Frontal cortex (tissue), 4 donors: ENCODE measurements around the gene NUDT13. TPM values are rescaled to one million over a fixed set of nuclear protein-coding genes. Genes with fewer than 3 reads are reported as not detected.

Experiments
- DNase-seq, 2 donors: peaks; one replicate each; pipeline ENCODE4 v3.0.0; 2012; ENCODE audit warnings: low spot score in 2 of 2
- FAIRE-seq: peaks from 2 replicates; lab custom pipeline; 2012; peaks lifted over from hg19 to GRCh38; lab: Jason Lieb, UNC
- total RNA-seq: library from RNA; depleted of rRNA; stranded (reverse); fragments of >200 nt; gene quantifications from one replicate; pipeline ENCODE4 v1.2.3, GENCODE V29; 2014
- donor health status: control.
- donor health status: control.
- donor health status: control.

Gene NUDT13
- 0.41 TPM for total RNA-seq

DNA sequence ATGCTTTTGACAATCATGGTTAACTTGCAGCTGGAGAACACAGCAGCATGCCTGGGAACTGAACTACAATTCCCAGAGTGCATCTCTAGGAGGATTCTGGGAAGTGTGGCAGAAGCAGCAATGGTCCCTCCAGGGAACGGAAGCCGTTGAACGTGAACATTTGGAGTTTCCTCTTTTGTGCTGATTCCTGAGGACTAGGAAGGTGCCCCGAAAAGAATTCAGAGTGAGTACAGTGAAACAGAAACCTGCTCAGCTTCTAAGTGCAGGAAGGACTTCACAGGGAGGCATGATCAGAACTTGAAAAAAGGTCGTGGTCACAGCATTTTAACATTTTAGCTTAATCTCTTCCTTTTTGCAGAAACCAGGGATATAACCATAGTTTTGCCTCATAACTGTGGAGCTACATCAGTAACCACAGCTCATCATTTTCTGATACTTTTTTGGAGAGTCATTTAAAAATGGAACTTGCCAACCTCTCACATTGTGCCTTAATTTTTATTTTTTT, at the start of gene NUDT13:
TSS of gene NUDT13 (plus strand) at position 111 of the 505 bp plus-strand sequence. CDS start 3,911 bp downstream, outside the sequence.
- FAIRE-seq, result no peak
- DNase-seq, result peak; percentile 53 to 64

DNA sequence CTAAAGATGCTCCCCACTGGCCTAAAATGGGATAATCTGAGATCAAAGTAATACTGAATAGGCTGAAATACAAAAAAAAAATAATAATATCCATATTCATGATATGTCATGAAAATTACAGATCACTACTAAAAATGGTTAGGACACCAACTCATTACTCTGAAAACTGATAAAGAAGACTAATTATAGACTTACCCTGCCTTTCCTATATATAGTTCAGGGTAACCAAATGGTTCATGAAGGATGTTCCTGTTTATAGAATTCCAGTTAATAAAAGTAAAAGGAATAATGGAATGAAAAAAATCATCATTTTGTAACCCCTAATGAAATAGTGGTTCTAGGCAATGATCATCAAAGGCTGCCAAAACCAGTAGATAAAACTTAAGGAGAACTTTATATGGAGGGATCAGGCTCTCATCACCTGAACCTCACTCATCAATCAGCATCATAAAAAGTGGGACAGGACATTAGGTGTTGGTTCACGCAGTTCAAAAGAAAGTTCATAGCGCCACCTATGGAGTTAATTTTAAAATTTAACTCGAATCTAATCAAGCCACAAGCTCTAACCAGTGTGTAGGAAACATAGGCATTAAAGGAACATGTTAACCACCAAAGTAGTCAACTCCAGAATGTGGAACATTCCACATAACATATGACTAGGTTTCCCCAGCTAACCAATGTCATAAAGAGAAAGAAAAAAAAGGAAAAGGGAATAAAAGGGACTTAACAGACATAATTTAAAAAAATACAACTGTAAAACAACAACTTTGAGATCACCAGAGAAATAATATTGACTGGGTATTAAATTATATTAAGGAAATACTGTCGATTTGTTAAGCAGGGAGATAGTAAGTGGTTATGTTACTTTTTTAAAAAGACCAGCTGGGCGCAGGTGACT, 49.3 kb upstream of the NUDT13 start:
- peak in 1 of 2 donors; percentile 15 for DNase-seq
- FAIRE-seq, result no peak

DNA sequence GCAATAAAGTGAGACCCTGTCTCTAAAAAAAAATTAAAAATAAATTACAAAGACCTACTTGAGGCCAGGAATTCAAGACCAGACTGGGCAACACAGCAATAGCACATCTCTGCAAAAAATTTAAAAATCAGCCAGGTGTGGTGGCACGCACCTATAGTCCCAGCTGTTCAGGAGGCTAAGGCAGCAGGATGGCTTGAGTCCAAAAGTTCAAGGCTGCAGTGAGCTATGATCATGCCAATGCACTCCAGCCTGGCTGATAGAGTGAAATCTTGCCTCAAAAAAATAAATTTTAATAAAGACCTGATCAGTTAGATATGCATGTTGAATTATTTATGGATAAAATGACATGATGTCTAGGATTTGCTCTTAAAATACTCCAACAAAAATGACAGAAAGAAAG, 48.5 kb upstream of the NUDT13 start:
- FAIRE-seq, result no peak
- no peak for DNase-seq

DNA sequence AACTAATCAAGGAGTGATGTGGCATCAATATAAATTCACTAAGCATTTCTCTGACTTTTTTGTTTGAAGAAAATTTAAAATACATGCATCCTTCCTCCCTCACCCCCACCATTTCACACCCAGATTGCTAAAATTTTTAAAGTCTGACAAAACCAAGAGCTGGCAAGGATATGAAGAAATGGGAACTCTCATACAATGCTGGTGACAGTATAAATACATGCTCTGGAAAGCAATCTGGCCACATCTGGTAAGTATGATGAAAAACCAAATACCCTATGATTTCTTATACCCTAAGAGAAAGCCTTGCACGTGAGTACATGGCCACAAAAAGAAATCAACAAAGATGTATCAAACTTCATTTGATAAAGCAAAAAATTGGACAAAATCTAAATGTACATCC, 44.8 kb upstream of the NUDT13 start:
- FAIRE-seq (no peak), DNase-seq (no peak)

DNA sequence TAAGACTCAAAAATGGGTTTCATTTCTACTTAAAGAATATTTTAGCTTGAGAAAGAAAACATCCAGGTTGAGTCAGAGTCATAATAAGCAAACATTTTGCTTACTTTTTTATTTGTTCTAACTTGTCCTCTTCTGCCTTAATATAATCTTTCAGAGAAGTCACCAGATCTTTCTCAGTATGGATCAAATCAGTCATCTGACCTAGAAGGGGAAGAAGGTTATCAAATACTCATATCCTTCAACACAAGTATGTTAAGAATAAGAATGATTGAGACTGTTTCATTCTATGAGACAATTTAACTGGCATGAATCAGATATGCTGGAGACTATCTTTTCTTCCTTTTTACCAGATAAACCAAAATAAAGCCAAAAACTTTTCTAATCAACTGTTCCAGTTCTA, 36.6 kb upstream of the NUDT13 start:
- DNase-seq (no peak), FAIRE-seq (no peak)

DNA sequence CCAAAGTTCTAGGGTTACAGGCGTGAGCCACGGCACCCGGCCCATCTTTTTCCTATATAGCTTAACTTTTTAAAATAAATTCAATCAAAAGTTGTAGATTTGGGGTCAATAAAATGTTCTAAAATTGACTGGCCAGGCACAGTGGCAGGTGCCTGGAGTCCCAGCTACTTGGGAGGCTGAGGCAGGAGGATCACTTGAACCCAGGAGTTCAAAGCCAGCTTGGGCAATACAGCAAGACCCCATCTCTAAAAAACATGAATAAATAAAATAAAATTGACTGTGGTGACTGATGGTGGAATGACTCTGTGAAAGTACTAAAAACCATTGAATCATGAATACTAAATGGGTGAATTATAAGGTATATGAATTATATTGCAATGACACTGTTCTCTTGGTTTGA, 34.4 kb upstream of the NUDT13 start:
- FAIRE-seq, result no peak
- DNase-seq, result no peak

DNA sequence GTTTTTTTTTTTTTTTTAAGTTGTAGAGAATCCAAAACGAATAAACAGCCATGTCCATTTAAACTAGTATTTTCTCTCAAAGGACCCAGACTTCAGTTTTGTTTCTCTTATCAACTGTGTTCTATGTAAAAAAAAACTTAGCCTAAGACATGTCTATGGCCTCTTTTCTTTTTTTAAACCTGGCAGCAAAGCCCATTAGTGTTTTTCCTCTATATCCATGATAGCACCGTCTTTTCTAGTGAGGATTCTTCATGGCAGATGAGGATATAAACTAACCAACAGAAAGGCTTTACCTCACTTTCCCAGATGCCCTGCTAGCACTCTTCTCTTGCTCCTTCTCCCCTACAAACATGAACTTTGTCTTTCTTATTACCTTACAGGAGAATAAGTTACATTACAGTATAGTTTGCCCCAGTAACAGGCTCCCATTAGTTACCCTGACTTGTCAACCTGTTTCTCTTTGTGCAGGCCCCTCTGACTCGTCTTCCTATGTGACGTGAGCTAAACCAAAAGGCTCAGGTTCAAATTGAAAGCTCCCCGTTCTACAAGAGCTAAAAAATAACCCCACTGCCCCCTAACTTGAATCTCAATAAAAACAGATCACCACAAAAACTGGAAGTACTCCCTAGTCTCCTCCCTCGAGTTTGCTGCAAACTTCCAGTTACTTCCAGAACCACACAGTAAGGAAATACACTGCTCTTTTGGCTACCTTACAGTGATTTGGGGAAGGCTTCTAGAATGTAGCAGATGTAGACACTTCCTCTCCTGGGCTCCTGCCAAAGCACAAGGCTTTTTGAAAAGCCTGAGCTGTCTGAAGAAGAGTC, 33.7 kb upstream of the NUDT13 start:
- FAIRE-seq, result no peak
- peak in 1 of 2 donors; percentile 29 for DNase-seq

DNA sequence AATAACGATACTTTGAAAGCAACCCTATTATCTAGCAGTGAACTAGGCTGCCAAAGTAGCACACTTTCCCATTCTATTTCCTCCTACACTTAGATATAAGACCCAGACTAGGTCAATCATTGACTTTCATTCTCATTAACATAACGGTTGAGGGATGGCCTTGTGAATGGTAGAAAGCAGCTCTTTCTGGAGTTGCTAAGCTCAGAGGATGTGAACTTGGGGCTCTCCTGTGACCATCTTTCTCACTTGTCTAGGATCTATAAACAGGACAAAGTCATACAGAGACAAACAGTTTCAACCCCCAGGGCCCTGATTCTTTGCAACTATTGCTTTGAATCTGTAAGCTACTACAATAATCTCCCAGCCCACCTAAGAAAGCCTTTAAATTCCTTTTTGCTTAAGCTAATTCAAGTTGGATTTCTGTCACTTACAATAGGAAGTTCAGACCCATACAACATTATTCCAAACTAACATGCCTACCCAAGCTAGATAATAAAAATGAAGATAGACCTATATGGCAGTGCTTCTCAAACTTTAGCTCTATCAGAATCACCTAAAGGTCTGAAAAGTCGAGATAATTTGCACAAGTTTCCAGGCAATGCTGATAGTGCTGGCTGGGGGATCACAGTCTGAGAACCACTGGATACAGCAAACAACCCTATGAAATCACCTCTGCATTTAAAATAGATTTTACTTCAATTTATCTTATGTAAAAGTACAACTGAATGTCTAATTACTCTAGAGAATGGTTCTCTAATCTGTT, 30.3 kb upstream of the NUDT13 start:
- FAIRE-seq, result no peak
- no peak for DNase-seq

DNA sequence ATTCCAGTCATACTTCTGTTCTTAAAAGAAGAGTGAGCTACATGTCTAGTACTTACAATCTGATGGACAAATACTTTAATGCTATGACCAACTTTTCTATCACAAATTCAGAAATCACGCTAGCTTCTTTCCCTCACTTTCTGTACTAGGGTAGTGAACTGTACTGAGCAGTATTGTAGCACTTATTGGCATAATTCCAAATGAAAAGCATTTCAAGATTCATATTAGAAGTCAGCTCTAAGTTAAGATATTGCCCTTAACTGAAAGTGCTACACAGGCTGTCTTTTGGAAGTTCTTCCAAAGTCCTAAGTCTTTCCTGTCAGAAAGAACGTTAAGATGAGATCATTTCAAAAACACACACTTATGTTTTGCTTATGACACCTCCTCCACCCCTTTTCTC, 27.0 kb upstream of the NUDT13 start:
- DNase-seq, result no peak
- no peak for FAIRE-seq

DNA sequence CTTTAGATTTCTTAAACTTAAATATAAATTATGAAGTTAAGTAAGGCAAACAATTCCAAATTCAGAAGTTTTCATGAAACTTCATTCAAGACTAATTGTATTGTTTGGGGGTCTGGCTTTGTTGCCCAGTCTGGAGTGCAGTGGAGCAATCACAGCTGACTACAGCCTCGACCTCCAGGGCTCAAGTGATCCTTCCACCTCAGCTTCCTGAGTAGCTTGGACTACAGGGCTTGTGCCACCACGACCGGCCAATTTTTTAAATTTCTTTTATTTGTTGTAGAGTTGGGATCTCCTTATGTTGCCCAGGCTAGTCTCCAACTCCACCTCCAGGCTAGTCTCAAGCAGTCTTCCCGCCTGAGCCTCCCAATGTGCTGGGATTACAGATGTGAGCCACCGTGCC, 26.0 kb upstream of the NUDT13 start:
- FAIRE-seq (no peak), DNase-seq (no peak)

DNA sequence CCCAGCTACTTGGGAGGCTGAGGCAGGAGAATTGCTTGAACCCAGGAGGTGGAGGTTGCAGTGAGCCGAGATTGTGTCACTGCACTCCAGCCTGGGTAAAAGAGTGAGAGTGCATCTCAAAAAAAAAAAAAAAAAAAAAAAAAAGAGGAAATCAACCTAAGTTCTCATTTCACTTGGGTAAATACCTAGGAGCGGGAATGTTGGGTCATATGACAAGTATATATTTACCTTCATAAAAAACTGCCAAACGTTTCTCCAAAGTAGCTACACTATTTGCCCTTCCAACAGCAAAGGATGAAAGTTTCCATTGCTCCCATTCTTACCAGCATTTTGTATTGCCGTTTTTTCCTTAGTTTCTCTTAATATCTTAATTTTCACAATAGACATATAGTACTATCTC, 23.4 kb upstream of the NUDT13 start:
- no peak for DNase-seq
- no peak for FAIRE-seq

DNA sequence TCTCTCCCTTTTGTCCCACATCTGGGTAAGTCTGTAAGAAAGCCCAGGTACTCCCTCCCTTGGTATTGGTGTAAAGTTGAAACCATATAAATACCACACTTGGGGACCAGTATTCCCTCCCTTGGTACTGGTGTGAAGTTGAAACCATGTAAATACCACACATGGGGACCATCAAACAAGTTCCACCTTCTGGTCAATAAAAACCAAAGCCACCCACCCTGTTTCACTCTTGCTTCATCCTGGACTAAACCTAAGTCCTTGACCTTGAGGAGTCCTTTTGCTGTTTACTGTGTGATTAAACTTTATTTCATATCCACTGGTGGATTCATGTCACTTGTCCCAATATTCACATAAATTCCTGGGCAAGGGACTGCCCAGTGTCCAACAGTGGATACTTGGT, 22.0 kb upstream of the NUDT13 start:
- FAIRE-seq, result no peak
- no peak for DNase-seq

DNA sequence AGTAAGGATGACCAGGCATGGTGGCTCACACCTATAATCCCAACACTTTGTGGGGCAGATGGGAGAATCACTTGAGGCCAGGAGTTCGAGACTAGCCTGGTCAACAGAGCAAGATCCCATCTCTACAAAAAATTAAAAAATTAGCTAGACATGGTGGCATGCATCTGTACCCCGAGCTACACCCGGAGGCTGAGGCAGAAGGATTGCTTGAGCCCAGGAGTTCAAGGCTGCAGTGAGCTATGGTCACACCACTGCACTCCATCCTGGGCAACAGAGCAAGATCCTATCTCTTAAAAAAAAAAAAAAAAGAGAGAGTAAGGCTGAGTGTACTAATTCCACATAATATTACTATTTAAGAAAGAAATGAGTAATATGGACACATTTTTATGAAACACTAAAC, 17.4 kb upstream of the NUDT13 start:
- DNase-seq, result no peak
- FAIRE-seq, result no peak

DNA sequence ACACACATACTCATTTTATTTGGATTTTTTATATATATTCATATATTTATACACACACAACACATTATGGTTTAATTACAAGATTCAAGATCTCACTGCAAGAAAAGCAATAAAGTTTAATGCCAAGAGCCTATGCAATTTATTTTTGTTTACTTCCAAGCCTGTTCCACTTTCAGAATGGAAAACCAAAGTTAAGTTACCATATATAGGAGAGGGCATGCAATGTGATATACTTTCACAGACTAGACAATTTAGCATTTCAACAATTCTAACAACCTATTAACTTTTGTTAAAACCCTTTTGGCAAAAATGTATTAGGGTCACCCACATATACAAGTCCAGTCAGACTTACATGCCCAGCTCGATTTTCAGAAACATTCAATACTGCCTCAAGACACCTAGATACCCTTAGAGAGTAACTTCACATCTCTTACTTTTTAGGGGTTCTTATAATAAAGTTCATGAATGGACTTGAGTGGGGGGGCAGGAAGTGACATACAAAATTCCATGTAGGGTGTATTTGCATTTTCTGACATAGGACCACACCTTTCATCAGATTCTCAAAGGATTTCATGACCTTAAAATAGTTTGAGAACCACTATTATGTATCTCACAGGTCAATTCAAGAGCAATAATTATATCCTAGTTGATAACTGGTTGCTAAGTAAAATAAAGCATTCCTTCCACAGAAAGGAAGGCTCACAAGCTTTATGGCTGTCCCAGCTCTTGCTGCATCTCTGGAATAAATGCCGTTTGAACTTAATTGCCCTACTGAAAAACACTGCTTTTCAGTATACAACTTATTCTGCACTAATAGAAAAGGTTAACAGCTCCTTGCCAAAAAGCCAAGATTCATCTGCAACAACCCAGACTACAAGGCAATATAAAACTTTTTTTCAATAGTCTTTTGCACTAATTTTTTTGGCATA, 16.1 kb upstream of the NUDT13 start:
- no peak for FAIRE-seq

DNA sequence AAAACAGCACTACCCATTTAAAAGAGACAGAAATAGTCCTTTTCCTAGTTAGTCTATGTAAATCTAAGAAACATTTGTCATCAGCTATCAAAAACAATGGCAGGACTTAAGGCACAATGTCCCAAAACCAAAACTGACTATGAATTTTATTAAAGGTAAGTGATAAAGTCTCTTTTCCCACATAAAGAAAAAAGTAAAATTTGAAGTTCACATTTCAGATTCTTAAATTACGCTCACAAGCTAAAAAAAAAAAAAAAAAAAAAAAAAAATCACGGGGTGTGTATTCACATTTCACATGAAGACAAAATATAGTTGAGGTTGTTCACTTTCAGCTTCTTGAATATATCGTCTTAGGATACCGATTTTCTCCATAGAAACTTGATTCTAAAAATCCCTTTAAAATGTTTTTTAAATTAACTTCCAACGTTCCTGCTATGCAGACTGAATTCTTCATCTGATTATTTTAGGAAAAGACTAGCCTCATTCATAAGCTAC, 15.2 kb upstream of the NUDT13 start:
- no peak for DNase-seq
- no peak for FAIRE-seq

More for the DNA sequence above, 16.1 kb upstream of the NUDT13 start:
- DNase-seq, result no peak

DNA sequence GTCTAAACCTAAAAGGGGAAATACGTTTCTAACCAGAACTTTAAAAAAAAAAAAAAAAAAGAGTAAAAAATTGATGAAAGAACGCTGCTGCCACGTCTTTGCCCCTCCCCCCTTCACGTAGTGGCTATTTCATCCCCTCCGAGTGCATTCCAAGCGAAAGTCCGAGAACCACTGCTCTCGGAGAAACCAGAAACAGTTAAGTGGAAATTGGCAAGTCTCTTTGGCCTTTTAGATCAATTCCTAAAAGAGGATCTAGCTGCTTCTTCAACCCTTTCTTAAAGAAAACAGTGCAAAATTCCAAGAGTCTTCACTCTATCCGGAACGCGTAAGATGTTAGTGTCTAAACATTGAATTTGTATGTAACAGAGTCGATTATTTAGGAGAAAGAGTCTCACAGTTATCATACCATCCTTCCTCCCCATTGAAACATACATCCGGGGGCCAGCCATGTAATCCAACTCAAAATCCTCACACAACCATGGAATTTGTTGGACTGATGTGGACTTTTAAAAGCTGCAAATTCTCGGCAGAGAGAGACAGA, 14.7 kb upstream of the NUDT13 start:
- FAIRE-seq (no peak), DNase-seq (peak in 1 of 2 donors; percentile 28)

DNA sequence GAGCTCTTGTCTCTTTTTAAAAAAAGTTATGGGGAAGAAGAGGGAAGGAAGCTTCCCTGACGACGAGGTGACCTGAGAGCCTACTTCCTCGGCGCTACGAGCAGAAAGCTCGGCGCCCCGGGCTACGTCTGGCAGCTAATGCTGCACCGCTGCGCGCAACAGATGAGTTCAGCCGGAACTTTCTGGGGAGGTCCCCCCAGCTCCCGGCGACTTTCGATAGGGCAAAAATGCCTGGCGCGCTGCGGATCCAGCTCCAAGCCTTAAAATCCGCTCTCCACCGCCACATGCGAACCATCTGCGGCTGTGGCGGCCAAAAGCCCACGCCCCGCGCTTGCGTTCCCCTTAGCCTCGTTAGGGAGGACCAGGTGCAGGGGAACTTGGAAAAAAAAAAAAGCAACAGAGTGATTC, 14.2 kb upstream of the NUDT13 start:
- no peak for FAIRE-seq
- DNase-seq, result no peak

DNA sequence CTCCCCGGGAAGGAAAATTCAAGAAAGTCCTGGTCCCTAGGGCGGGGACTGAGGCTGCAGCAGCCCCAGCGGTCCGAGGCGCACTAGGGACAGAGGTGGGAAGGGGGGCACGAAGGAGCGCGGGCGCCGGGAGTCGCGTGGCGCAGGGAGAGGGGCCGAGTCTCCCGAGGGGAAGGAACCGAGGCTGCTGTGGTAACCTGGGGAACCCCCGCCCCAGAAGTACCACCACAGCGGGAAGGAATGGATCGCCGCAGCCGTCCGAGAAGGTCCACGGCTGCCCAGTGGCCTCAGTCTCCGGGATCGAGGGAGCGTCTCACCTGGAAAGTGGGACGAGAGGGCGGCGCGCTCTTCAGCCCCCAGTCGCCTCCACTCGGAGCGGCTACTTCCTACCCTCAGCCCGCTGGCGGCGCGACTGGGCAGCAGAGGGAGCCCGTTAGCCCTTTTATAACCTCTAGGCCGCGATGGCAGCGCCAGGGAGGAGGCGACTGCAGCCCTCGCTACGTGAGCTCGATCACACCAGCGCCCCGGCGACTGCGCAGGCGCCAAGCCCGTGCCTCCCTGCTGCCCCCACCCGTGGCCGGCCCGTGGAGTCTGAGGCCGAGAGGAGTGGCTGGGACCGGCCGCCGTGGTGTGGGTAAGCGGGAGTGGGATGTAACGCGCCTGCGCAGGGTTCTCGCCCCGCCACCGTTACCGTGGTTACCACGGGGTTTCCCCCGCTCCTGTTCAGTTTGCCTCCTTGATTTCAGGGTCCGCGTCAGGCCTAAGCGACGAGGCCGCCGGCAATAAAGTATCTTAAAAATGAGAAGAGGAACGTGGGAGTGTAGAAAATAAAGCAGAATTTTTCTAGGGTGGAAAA, 13.6 kb upstream of the NUDT13 start, which contains the start of gene P4HA1:
TSS of gene P4HA1 (minus strand) at position 418 of the 856 bp plus-strand sequence. CDS start 21,983 bp downstream, outside the sequence.
- FAIRE-seq (peak; percentile 57), DNase-seq (peak; percentile 88 to 95)
